Adrenal gland (tissue), 5 donors: ENCODE measurements around the gene PHKB.
"Not testable (repeated sequence)": the region's sequence is repeated elsewhere in the genome, so short reads cannot be mapped to it uniquely, and the experiment has no call there.

Experiments used
- POLR2A ChIP-seq, 2 donors: fragments of 450-650 bp; IDR thresholded peaks; one replicate each; pipeline ENCODE4 v1.6.1; 2017; ENCODE audit warnings: antibody characterized with exemption in 2 of 2, mild to moderate bottlenecking in 2 of 2, moderate library complexity in 1 of 2
- TF ChIP-seq, protein P1 (sequence below), 6 experiments: fragments of 450-650 bp in 4 of 6; fragments of 200-600 bp in 2 of 6; sonication (generic) in 1 of 6; IDR thresholded peaks; 1 replicate in 5 of 6; 2 replicates in 1 of 6; pipeline versions ENCODE4 v1.5.1 to v1.8.0; 2016 to 2021; ENCODE audit warnings: antibody characterized with exemption in 6 of 6, mild to moderate bottlenecking in 2 of 6, moderate library complexity in 1 of 6
- donor health status: DM: no; HTN: no; CAD: no.

DNA sequence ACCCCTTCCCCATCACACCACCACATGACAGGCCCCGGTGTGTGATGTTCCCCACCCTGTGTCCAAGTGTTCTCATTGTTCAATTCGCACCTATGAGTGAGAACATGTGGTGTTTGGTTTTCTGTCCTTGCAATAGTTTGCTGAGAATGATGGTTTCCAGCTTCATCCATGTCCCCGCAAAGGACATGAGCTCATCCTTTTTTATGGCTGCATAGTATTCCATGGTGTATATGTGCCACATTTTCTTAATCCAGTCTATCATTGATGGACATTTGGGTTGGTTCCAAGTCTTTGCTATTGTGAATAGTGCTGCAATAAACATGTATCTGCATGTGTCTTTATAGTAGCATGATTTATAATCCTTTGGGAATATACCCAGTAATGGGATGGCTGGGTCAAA, 80.0 kb downstream of the PHKB start:
- TF ChIP-seq, protein P1, sequence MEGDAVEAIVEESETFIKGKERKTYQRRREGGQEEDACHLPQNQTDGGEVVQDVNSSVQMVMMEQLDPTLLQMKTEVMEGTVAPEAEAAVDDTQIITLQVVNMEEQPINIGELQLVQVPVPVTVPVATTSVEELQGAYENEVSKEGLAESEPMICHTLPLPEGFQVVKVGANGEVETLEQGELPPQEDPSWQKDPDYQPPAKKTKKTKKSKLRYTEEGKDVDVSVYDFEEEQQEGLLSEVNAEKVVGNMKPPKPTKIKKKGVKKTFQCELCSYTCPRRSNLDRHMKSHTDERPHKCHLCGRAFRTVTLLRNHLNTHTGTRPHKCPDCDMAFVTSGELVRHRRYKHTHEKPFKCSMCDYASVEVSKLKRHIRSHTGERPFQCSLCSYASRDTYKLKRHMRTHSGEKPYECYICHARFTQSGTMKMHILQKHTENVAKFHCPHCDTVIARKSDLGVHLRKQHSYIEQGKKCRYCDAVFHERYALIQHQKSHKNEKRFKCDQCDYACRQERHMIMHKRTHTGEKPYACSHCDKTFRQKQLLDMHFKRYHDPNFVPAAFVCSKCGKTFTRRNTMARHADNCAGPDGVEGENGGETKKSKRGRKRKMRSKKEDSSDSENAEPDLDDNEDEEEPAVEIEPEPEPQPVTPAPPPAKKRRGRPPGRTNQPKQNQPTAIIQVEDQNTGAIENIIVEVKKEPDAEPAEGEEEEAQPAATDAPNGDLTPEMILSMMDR (IDR thresholded peaks at IDR 0.05), result not testable (repeated sequence)
- TF ChIP-seq POLR2A (IDR thresholded peaks at IDR 0.05), result not testable (repeated sequence)
